G401 (cell line): Measurements from ENCODE around the gene SERPINB11. TPM values are rescaled to one million over a fixed set of nuclear protein-coding genes. Genes with fewer than 3 reads are reported as not detected.
"Not testable (repeated sequence)": the region's sequence is repeated elsewhere in the genome, so short reads cannot be mapped to it uniquely, and the experiment has no call there.

Source experiments
- DNase-seq: peaks from one replicate; pipeline ENCODE4 v3.0.0-alpha.2; 2015; ENCODE audit warnings: low spot score
- in situ Hi-C: cut with HindIII; loops from 2 replicates; pipeline ENCODE4 v1.10.0; 2016; ENCODE audit warnings: low sequenced_read_pairs, mixed read lengths
- total RNA-seq: library from RNA; depleted of rRNA; stranded (reverse); fragments of >200 nt; shearing (Covaris generic); gene quantifications from 2 replicates; pipeline ENCODE4 v1.2.3, GENCODE V29; 2014

SERPINB11 gene
- total RNA-seq, 1 experiment from 2014 or later = not detected

GRCh38 chr18:63708650-63709049, 5.9 kb downstream of the SERPINB11 start:
- no peak for DNase-seq
- in situ Hi-C loops = no loop called here

GRCh38 chr18:63725682-63726480, 23.1 kb downstream of the SERPINB11 start:
- DNase-seq = no peak
- in situ Hi-C loops = no loop called here

GRCh38 chr18:63730773-63731172, 28.0 kb downstream of the SERPINB11 start:
- in situ Hi-C loops = no loop called here
- no peak for DNase-seq

GRCh38 chr18:63731215-63731614, 28.5 kb downstream of the SERPINB11 start:
- no peak for DNase-seq
- in situ Hi-C loops = no loop called here

GRCh38 chr18:63736876-63737275, 34.1 kb downstream of the SERPINB11 start:
- no peak for DNase-seq

GRCh38 chr18:63741769-63742168, 39.0 kb downstream of the SERPINB11 start:
- no peak for DNase-seq
- in situ Hi-C loops = no loop called here

More at GRCh38 chr18:63736876-63737275, 34.1 kb downstream of the SERPINB11 start:
- in situ Hi-C loops = no loop called here

GRCh38 chr18:63747006-63747405, 44.2 kb downstream of the SERPINB11 start:
- in situ Hi-C loops = no loop called here

GRCh38 chr18:63749489-63749888, 46.7 kb downstream of the SERPINB11 start:
- in situ Hi-C loops = no loop called here

More at GRCh38 chr18:63747006-63747405, 44.2 kb downstream of the SERPINB11 start:
- no peak for DNase-seq

GRCh38 chr18:63752636-63753035, 49.9 kb downstream of the SERPINB11 start:
- no peak for DNase-seq
- in situ Hi-C loops = no loop called here

More at GRCh38 chr18:63749489-63749888, 46.7 kb downstream of the SERPINB11 start:
- no peak for DNase-seq

- in situ Hi-C loops = no loop called here
Measured at GRCh38 chr18:63753676-63754075, 50.9 kb downstream of the SERPINB11 start.

GRCh38 chr18:63757541-63757940, 54.8 kb downstream of the SERPINB11 start:
- in situ Hi-C loops = no loop called here
- DNase-seq = no peak

More at GRCh38 chr18:63753676-63754075, 50.9 kb downstream of the SERPINB11 start:
- DNase-seq = no peak

GRCh38 chr18:63758615-63759240, 56.0 kb downstream of the SERPINB11 start:
- in situ Hi-C loops = no loop called here
- no peak for DNase-seq

GRCh38 chr18:63759786-63760185, 57.0 kb downstream of the SERPINB11 start:
- DNase-seq, in situ Hi-C loops: not testable (repeated sequence)

- no peak for DNase-seq
- in situ Hi-C loops = no loop called here
Measured at GRCh38 chr18:63762518-63762917, 59.8 kb downstream of the SERPINB11 start.

- in situ Hi-C loops = no loop called here
- DNase-seq = no peak
Measured at GRCh38 chr18:63763831-63764600, 61.3 kb downstream of the SERPINB11 start.

- in situ Hi-C loops = no loop called here
- no peak for DNase-seq
Measured at GRCh38 chr18:63765837-63766236, 63.1 kb downstream of the SERPINB11 start.
